Activated CD4-positive, alpha-beta T cell treated with anti-CD3 and anti-CD28 coated beads, Interleukin-2, amount 50 U/mL, for 4 hours (primary cell): ENCODE measurements around the gene NPLOC4.

ENCODE experiments used
- DNase-seq, 2 experiments: peaks; one replicate each; pipeline ENCODE4 v3.0.0-alpha.2; 2020

Gene NPLOC4

GRCh38 chr17:81558941-81559806 lies 77.7 kb downstream of the NPLOC4 start:
- no peak for DNase-seq

GRCh38 chr17:81558115-81558468 lies 78.8 kb downstream of the NPLOC4 start:
- DNase-seq: no peak

- no peak for DNase-seq
These were observed 79.4 kb downstream of the NPLOC4 start for GRCh38 chr17:81557276-81558114.

- no peak for DNase-seq
These were observed 80.0 kb downstream of the NPLOC4 start for GRCh38 chr17:81556863-81557262.

GRCh38 chr17:81556175-81556691 lies 80.7 kb downstream of the NPLOC4 start:
- no peak for DNase-seq

GRCh38 chr17:81553616-81554181 lies 83.2 kb downstream of the NPLOC4 start:
- DNase-seq: no peak

- DNase-seq: peak; percentile 73 to 75
These were observed 83.8 kb downstream of the NPLOC4 start for GRCh38 chr17:81553018-81553615.

- peak; percentile 67 to 71 for DNase-seq
These were observed 84.5 kb downstream of the NPLOC4 start, which contains the start of gene FAAP100 for GRCh38 chr17:81552244-81553017. Gene FAAP100, minus strand, starts transcription at chr17:81552353. Its CDS starts 23 bp downstream, at chr17:81552330.

GRCh38 chr17:81551458-81552243 lies 85.3 kb downstream of the NPLOC4 start:
- DNase-seq: peak in 1 of 2 experiments; percentile 15

- DNase-seq: no peak
These were observed 86.0 kb downstream of the NPLOC4 start for GRCh38 chr17:81550830-81551457.

- no peak for DNase-seq
These were observed 86.6 kb downstream of the NPLOC4 start for GRCh38 chr17:81550285-81550684.

- no peak for DNase-seq
These were observed 87.1 kb downstream of the NPLOC4 start for GRCh38 chr17:81549826-81550225.

GRCh38 chr17:81549031-81549557 lies 87.8 kb downstream of the NPLOC4 start:
- no peak for DNase-seq

- DNase-seq: no peak
These were observed 89.3 kb downstream of the NPLOC4 start for GRCh38 chr17:81547614-81547982.

GRCh38 chr17:81546906-81547613 lies 89.9 kb downstream of the NPLOC4 start:
- DNase-seq: no peak

GRCh38 chr17:81545160-81545949 lies 91.6 kb downstream of the NPLOC4 start:
- DNase-seq: no peak

GRCh38 chr17:81544281-81544974 lies 92.5 kb downstream of the NPLOC4 start:
- DNase-seq: no peak

- DNase-seq: no peak
These were observed 93.2 kb downstream of the NPLOC4 start for GRCh38 chr17:81543756-81544155.
